Ishikawa (cell line): ENCODE measurements around the gene PLD6.

ENCODE experiments used
- CREB1 ChIP-seq: IDR thresholded peaks from 2 replicates; pipeline ENCODE4 v1.6.1; 2012; ENCODE audit warnings: low read depth
- EGR1 ChIP-seq: IDR thresholded peaks from 2 replicates; pipeline ENCODE4 v1.6.1; 2012
- EP300 ChIP-seq: IDR thresholded peaks from 2 replicates; pipeline ENCODE4 v1.6.1; 2012; ENCODE audit warnings: borderline replicate concordance
- NFIC ChIP-seq: IDR thresholded peaks from 2 replicates; pipeline ENCODE4 v1.6.1; 2012
- TAF1 ChIP-seq: IDR thresholded peaks from 2 replicates; pipeline ENCODE4 v1.6.1; 2012; ENCODE audit warnings: low read depth, mild to moderate bottlenecking
- TCF12 ChIP-seq: IDR thresholded peaks from 2 replicates; pipeline ENCODE4 v1.6.1; 2012; ENCODE audit warnings: low read depth
- ZBTB7A ChIP-seq: IDR thresholded peaks from 2 replicates; pipeline ENCODE4 v1.6.1; 2012; ENCODE audit warnings: low read depth

- no peak for TF ChIP-seq TCF12
- TF ChIP-seq ZBTB7A = no peak
- no peak for TF ChIP-seq TAF1
- no peak for TF ChIP-seq NFIC
- no peak for TF ChIP-seq CREB1
- TF ChIP-seq EGR1 = no peak
- TF ChIP-seq EP300 = no peak
These were observed 2.9 kb downstream of the PLD6 start for GRCh38 chr17:17203173-17203730.
